Mucosa of rectum (tissue), 2 donors: ENCODE data around the gene CREB5.

Experiments
- H3K27ac ChIP-seq, 2 donors: one replicate each; pipeline ENCODE4 v1.7.0; 2013; ENCODE audit warnings: inconsistent platforms in 2 of 2, low read depth in 2 of 2, low read length in 2 of 2
- H3K27me3 ChIP-seq, 2 donors: one replicate each; pipeline ENCODE4 v1.7.0; 2013; ENCODE audit warnings: low read length in 2 of 2; ENCODE audit not compliant: control insufficient read depth in 2 of 2, insufficient read depth in 2 of 2
- H3K36me3 ChIP-seq, 2 donors: one replicate each; pipeline ENCODE4 v1.7.0; 2013; ENCODE audit warnings: low read length in 2 of 2; ENCODE audit not compliant: control insufficient read depth in 2 of 2, insufficient read depth in 2 of 2
- H3K4me1 ChIP-seq, 2 donors: one replicate each; pipeline ENCODE4 v1.7.0; 2013; ENCODE audit warnings: low read length in 2 of 2, mild to moderate bottlenecking in 1 of 2; ENCODE audit not compliant: control insufficient read depth in 2 of 2, insufficient read depth in 2 of 2
- H3K4me3 ChIP-seq, 2 donors: one replicate each; pipeline ENCODE4 v1.7.0; 2013; ENCODE audit warnings: low read length in 2 of 2
- H3K9ac ChIP-seq, 2 donors: one replicate each; pipeline ENCODE4 v1.7.0; 2013; ENCODE audit warnings: low read length in 2 of 2, low read depth in 1 of 2, mild to moderate bottlenecking in 1 of 2
- H3K9me3 ChIP-seq, 2 donors: one replicate each; pipeline ENCODE4 v1.7.0; 2013; ENCODE audit warnings: low read length in 2 of 2; ENCODE audit not compliant: control insufficient read depth in 2 of 2
- donor health status: healthy.
- donor health status: Normal muscosa, but diverticular disease.

Gene CREB5

DNA sequence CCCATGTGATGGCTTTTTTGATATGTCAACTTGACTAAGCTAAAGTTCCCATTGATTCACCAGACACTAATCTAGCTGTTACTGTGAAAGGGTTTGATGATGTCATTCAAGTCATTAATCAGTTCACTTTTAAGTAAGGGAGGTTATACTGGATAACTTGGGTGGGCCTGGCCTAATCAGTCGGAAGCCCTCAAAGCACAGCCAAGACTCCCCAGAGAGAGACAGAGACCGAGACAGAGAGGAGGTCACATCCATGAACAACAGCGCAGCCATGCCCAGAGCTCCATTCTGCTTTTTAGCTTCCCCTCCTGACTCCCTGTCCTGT, 442.4 kb downstream of the CREB5 start:
- no peak overlapping the region for H3K27ac ChIP-seq
- no peaks in the 10 kb centered on the region for H3K9me3 ChIP-seq
- no peak overlapping the region for H3K9ac ChIP-seq
- H3K36me3 ChIP-seq, result no peaks in the 10 kb centered on the region
- H3K27me3 ChIP-seq, result peaks cover 11 to 23% of the 10 kb centered on the region in 2 donors
- H3K4me3 ChIP-seq, result peak overlapping the region in 1 of 2 donors; percentile 71
- H3K4me1 ChIP-seq, result peaks cover 4 to 5% of the 10 kb centered on the region in 2 donors

DNA sequence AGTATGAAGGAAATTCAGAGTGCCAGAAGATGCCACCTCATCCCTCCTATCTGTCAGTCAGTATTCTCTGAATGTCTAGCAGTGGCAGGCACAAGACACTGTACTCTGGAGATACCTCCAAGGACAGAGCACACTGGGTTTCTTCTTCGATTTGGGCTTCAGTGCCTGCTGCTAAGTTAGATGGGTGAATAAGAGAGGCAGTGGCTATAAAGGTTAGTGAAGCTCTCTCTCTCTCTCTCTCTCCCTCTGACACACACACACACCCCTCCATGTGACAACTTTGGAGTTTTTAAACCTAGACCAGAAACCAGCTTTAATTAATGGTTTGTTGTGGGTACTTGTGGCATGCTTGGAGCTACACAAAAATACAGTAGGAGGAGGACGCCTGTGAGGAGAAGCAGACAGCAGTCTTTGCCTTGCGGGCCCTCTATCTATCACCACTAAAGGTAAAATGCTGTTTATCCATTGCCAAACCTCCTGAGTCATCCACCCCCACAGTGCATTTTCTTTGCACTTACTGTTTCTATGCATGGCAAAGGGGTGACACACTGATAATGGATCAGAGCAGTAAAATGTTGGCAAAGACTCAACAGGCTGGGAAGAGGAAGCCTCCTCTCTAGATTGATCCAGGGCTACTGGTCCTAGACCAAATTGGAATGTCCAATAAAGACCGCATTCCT, 443.4 kb downstream of the CREB5 start:
- no peak overlapping the region for H3K27ac ChIP-seq
- no peak overlapping the region for H3K4me3 ChIP-seq
- no peaks in the 10 kb centered on the region for H3K36me3 ChIP-seq
- H3K4me1 ChIP-seq, result peaks cover 4 to 5% of the 10 kb centered on the region in 2 donors
- H3K27me3 ChIP-seq, result peaks cover 14 to 23% of the 10 kb centered on the region in 2 donors
- H3K9ac ChIP-seq, result no peak overlapping the region
- H3K9me3 ChIP-seq, result no peaks in the 10 kb centered on the region

DNA sequence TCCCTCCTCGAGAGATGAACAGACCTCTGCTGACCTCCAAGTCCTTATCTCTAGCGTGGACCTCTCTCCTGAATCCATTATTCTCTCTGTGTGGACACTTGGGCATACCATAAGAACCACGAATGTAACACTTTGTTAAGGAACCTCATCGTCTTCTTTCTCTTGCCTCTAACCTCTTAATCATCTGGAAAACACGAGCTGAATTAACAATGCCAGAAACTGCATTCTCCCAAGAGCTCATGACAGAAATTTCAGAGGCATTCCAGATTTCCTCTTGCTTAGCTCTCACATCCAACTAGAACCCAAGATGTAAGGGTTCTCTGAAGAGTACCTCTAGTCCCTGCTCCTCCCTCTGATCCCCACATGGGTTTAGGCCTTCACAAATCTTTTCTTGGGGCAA, 444.3 kb downstream of the CREB5 start:
- Histone ChIP-seq H3K36me3 (no peaks in the 10 kb centered on the region), H3K4me1 (peaks cover 4 to 5% of the 10 kb centered on the region in 2 donors), H3K9me3 (no peaks in the 10 kb centered on the region), H3K27ac (no peak overlapping the region), H3K4me3 (no peak overlapping the region), H3K27me3 (peaks cover 14 to 19% of the 10 kb centered on the region in 2 donors), H3K9ac (no peak overlapping the region)

- no peak overlapping the region for H3K4me3 ChIP-seq
- H3K4me1 ChIP-seq, result peaks cover 4 to 5% of the 10 kb centered on the region in 2 donors
- no peaks in the 10 kb centered on the region for H3K9me3 ChIP-seq
- H3K36me3 ChIP-seq, result no peaks in the 10 kb centered on the region
- no peak overlapping the region for H3K27ac ChIP-seq
- no peak overlapping the region for H3K9ac ChIP-seq
- H3K27me3 ChIP-seq, result peaks cover 7 to 8% of the 10 kb centered on the region in 2 donors
Observed at GRCh38 chr7:28858206-28858605, 445.9 kb downstream of the CREB5 start.

DNA sequence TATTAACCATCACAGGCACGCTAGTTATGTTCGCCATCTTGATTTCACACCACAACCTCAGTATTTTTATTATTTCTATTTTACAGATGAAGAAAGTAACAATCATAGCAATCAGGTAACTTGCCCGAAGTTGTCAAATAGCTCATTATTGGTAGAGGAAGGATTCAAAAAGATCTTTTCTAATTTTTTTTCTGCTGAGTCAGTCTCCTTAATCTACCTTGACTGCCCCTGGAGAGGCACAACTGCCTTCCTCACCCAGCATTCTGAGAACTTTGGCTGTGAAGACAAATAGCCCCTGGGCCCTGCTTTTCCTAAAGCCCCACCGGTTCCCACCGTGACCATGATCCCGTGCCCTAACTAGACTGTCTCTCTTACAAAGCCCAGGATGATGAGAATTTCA, 446.6 kb downstream of the CREB5 start:
- no peaks in the 10 kb centered on the region for H3K9me3 ChIP-seq
- H3K9ac ChIP-seq, result no peak overlapping the region
- no peak overlapping the region for H3K4me3 ChIP-seq
- H3K27ac ChIP-seq, result no peak overlapping the region
- H3K4me1 ChIP-seq, result peaks cover 1 to 4% of the 10 kb centered on the region in 2 donors
- peaks cover 6 to 8% of the 10 kb centered on the region in 2 donors for H3K27me3 ChIP-seq
- H3K36me3 ChIP-seq, result no peaks in the 10 kb centered on the region

DNA sequence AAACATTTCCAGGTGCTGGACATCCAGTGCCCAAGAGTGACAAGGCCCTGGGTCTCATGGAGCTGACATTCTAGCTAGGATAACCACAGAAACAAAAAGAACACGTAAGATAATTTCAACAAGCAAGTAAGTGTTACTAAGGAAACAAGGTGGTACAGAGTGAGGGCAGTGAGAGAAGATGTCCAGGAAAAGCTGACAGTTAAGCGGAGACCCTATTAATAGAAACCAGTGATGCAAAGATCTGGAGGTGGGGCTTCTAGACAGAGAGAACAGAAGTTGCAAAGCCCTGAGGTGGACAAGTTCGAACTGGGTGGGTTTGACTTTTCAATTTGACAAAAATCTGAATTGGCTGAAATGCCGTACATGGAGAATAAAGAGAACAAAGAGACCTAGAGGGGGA, 449.5 kb downstream of the CREB5 start:
- Histone ChIP-seq H3K27me3 (peaks cover 2 to 5% of the 10 kb centered on the region in 2 donors), H3K36me3 (no peaks in the 10 kb centered on the region), H3K4me3 (no peak overlapping the region), H3K27ac (no peak overlapping the region), H3K9me3 (no peaks in the 10 kb centered on the region), H3K4me1 (no peaks in the 10 kb centered on the region), H3K9ac (no peak overlapping the region)

GRCh38 chr7:28862595-28863272, 450.4 kb downstream of the CREB5 start:
- peaks cover 2 to 5% of the 10 kb centered on the region in 2 donors for H3K27me3 ChIP-seq
- no peaks in the 10 kb centered on the region for H3K36me3 ChIP-seq
- no peak overlapping the region for H3K9ac ChIP-seq
- H3K4me3 ChIP-seq, result no peak overlapping the region
- no peaks in the 10 kb centered on the region for H3K9me3 ChIP-seq
- H3K27ac ChIP-seq, result no peak overlapping the region
- H3K4me1 ChIP-seq, result no peaks in the 10 kb centered on the region

- H3K9ac ChIP-seq, result no peak overlapping the region
- H3K4me1 ChIP-seq, result no peaks in the 10 kb centered on the region
- H3K9me3 ChIP-seq, result no peaks in the 10 kb centered on the region
- H3K27ac ChIP-seq, result no peak overlapping the region
- peaks cover 2 to 3% of the 10 kb centered on the region in 2 donors for H3K27me3 ChIP-seq
- no peaks in the 10 kb centered on the region for H3K36me3 ChIP-seq
- no peak overlapping the region for H3K4me3 ChIP-seq
Observed at GRCh38 chr7:28865601-28866144, 453.4 kb downstream of the CREB5 start.

DNA sequence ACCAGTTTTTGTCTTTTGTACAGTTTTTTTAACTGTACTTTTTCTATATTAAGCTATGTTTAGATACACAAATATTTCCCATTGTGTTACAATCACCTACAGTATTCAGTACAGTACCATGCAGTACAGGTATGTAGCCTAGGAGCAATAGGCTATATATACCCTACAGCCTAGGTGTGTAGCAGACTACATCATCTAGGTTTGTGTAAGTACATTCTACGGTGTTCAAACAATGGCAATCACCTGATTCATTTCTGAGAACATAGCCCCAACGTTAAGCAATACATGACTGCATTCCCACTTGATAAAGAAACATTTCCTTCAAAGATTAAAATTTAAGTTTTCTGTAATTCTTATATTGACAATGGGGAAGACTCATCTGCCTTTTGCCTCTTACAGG, 456.4 kb downstream of the CREB5 start:
- Histone ChIP-seq H3K36me3 (no peaks in the 10 kb centered on the region), H3K27ac (no peak overlapping the region), H3K4me1 (no peaks in the 10 kb centered on the region), H3K27me3 (no peaks in the 10 kb centered on the region), H3K4me3 (no peak overlapping the region), H3K9ac (no peak overlapping the region), H3K9me3 (no peaks in the 10 kb centered on the region)

DNA sequence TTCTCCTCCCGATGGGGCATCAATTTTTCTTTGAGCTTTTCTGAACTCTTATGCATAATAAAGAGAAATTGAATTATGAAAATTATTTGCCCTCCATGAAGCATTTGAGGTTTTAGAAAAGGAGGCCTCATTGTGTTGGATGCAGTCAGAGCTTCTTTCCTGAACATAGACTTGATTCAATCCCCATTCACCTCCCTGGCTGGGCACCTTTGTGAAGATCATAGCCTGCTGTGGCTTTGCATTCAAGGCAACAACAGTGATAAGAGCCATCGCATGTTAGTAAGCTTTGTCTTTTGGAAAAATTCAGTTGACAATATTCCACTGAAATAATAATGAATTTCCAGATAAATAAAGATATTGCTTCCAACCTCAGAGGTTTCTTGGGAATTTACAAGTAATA, 458.8 kb downstream of the CREB5 start:
- H3K4me3 ChIP-seq, result no peak overlapping the region

More for the DNA sequence above, 458.8 kb downstream of the CREB5 start:
- no peaks in the 10 kb centered on the region for H3K27me3 ChIP-seq
- H3K36me3 ChIP-seq, result no peaks in the 10 kb centered on the region
- H3K9ac ChIP-seq, result no peak overlapping the region
- no peak overlapping the region for H3K27ac ChIP-seq
- H3K9me3 ChIP-seq, result no peaks in the 10 kb centered on the region
- no peaks in the 10 kb centered on the region for H3K4me1 ChIP-seq
